ENCODE measurements around the gene CRYBG3.
"Not testable (repeated sequence)": the region's sequence is repeated elsewhere in the genome, so short reads cannot be mapped to it uniquely, and the experiment has no call there.

The CRYBG3 gene

GRCh38 chr3:97901313-97902248 lies 79.8 kb downstream of the CRYBG3 start:
- no peak for DNase-seq

- not testable (repeated sequence) for DNase-seq
Measured at GRCh38 chr3:97909830-97910229, 88.0 kb downstream of the CRYBG3 start.

- not testable (repeated sequence) for DNase-seq
Measured at GRCh38 chr3:97910236-97910831, 88.5 kb downstream of the CRYBG3 start.

GRCh38 chr3:97910931-97911351 lies 89.1 kb downstream of the CRYBG3 start:
- no peak for DNase-seq

GRCh38 chr3:97911459-97911858 lies 89.6 kb downstream of the CRYBG3 start:
- no peak for DNase-seq

- DNase-seq = no peak
Measured at GRCh38 chr3:97914388-97914787, 92.6 kb downstream of the CRYBG3 start.

GRCh38 chr3:97916576-97916975 lies 94.8 kb downstream of the CRYBG3 start:
- no peak for DNase-seq

- no peak for DNase-seq
Measured at GRCh38 chr3:97917813-97918536, 96.2 kb downstream of the CRYBG3 start.

GRCh38 chr3:97927704-97928103 lies 105.9 kb downstream of the CRYBG3 start:
- no peak for DNase-seq

GRCh38 chr3:97928986-97929385 lies 107.2 kb downstream of the CRYBG3 start:
- DNase-seq = no peak

- DNase-seq = peak; percentile 38
Measured at GRCh38 chr3:97930018-97930417, 108.2 kb downstream of the CRYBG3 start.

GRCh38 chr3:97931218-97931617 lies 109.4 kb downstream of the CRYBG3 start:
- DNase-seq = no peak

GRCh38 chr3:97932387-97932801 lies 110.6 kb downstream of the CRYBG3 start:
- no peak for DNase-seq

- no peak for DNase-seq
Measured at GRCh38 chr3:97934980-97935695, 113.3 kb downstream of the CRYBG3 start.

- no peak for DNase-seq
Measured at GRCh38 chr3:97935842-97936241, 114.0 kb downstream of the CRYBG3 start.

- DNase-seq = no peak
Measured at GRCh38 chr3:97937205-97937604, 115.4 kb downstream of the CRYBG3 start.

- no peak for DNase-seq
Measured at GRCh38 chr3:97938444-97938843, 116.6 kb downstream of the CRYBG3 start.

GRCh38 chr3:97939401-97939800 lies 117.6 kb downstream of the CRYBG3 start:
- no peak for DNase-seq

- DNase-seq = no peak
Measured at GRCh38 chr3:97940034-97940433, 118.2 kb downstream of the CRYBG3 start.

GRCh38 chr3:97942801-97943546 lies 121.2 kb downstream of the CRYBG3 start:
- no peak for DNase-seq

- no peak for DNase-seq
Measured at GRCh38 chr3:97948351-97949109, 126.7 kb downstream of the CRYBG3 start.
